Measurements from ENCODE around the gene HAAO. TPM values are rescaled to one million over a fixed set of nuclear protein-coding genes. Genes with fewer than 3 reads are reported as not detected.

Gene HAAO
- total and polyA plus RNA-seq, 2 of the 13 experiments (the other 11 are each of a cell fraction or from before 2014, with no cell fraction given) = 36.1 to 42.7 TPM

DNA sequence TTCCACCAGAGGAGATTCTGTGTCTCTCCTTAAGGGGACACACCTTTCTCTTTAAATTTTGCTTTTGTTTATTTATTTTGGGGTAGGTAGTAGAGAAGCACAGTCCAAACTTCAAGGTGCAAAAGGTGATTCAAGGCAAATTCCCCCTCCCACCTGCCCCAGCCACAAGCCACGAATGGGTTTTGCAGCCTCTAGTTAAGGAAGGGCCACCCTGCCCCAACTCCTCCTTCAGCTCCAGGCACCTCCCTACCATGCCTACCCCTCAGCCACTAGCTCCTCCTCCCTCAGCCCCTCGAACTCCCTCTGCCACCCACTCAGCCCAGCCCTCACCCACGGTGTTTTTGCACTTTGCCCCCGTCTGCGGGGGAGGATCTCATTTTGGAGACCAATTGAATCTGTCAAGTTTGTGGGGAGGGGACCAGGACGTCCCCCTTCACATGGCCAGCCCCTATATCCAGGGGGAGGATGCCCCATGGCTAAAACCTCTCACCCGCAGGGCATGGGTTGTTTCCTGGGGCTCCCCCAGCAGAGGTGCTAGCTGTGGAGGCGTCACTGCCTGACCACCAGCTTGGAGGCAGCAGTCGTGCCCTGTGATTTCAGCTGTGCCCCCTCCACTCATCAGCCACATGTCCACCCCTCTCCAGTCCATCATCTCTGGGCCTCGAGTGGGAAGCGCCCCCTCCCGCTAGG, 4.5 kb downstream of the HAAO start (continued):
- TF ChIP-seq, protein P1, sequence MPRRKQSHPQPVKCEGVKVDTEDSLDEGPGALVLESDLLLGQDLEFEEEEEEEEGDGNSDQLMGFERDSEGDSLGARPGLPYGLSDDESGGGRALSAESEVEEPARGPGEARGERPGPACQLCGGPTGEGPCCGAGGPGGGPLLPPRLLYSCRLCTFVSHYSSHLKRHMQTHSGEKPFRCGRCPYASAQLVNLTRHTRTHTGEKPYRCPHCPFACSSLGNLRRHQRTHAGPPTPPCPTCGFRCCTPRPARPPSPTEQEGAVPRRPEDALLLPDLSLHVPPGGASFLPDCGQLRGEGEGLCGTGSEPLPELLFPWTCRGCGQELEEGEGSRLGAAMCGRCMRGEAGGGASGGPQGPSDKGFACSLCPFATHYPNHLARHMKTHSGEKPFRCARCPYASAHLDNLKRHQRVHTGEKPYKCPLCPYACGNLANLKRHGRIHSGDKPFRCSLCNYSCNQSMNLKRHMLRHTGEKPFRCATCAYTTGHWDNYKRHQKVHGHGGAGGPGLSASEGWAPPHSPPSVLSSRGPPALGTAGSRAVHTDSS (CRISPR knock-in tag; conservative IDR thresholded peaks at IDR 0.05) = no peak
- TF ChIP-seq RAD21 (CRISPR knock-in tag; IDR thresholded peaks at IDR 0.05) (no peak), MAFF (IDR thresholded peaks at IDR 0.05; ENCODE audit: low read depth, low read length) (no peak), ZNF337 (CRISPR knock-in tag; IDR thresholded peaks at IDR 0.05; ENCODE audit: borderline replicate concordance, low read depth) (no peak), SETDB1 (CRISPR knock-in tag; IDR thresholded peaks at IDR 0.05; ENCODE audit: borderline replicate concordance) (no peak), ZNF3 (CRISPR knock-in tag; IDR thresholded peaks at IDR 0.05) (no peak), ZNF598 (CRISPR knock-in tag; IDR thresholded peaks at IDR 0.05; ENCODE audit: borderline replicate concordance) (no peak), ZNF629 (CRISPR knock-in tag; conservative IDR thresholded peaks at IDR 0.05) (no peak), STAT5B (CRISPR knock-in tag; IDR thresholded peaks at IDR 0.05) (no peak), ZNF768 (CRISPR knock-in tag; IDR thresholded peaks at IDR 0.05) (no peak), NFRKB (IDR thresholded peaks at IDR 0.05) (no peak), ZFP41 (CRISPR knock-in tag; IDR thresholded peaks at IDR 0.05; ENCODE audit: borderline replicate concordance) (no peak), HES4 (CRISPR knock-in tag; IDR thresholded peaks at IDR 0.05; ENCODE audit: borderline replicate concordance) (0 out of 2 replicates have a peak, but pooled peaks have one; percentile 16), PITX1 (CRISPR knock-in tag; IDR thresholded peaks at IDR 0.05) (no peak), ETV6 (CRISPR knock-in tag; conservative IDR thresholded peaks at IDR 0.05) (no peak)
- TF ChIP-seq, protein P2, sequence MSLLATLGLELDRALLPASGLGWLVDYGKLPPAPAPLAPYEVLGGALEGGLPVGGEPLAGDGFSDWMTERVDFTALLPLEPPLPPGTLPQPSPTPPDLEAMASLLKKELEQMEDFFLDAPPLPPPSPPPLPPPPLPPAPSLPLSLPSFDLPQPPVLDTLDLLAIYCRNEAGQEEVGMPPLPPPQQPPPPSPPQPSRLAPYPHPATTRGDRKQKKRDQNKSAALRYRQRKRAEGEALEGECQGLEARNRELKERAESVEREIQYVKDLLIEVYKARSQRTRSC (CRISPR knock-in tag; IDR thresholded peaks at IDR 0.05; ENCODE audit: low read depth) = no peak
- TF ChIP-seq, protein P3, sequence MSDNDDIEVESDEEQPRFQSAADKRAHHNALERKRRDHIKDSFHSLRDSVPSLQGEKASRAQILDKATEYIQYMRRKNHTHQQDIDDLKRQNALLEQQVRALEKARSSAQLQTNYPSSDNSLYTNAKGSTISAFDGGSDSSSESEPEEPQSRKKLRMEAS (IDR thresholded peaks at IDR 0.05) = no peak
- TF ChIP-seq, protein P4, sequence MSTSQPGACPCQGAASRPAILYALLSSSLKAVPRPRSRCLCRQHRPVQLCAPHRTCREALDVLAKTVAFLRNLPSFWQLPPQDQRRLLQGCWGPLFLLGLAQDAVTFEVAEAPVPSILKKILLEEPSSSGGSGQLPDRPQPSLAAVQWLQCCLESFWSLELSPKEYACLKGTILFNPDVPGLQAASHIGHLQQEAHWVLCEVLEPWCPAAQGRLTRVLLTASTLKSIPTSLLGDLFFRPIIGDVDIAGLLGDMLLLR (CRISPR knock-in tag; IDR thresholded peaks at IDR 0.05) = no peak
- TF ChIP-seq, protein P5, sequence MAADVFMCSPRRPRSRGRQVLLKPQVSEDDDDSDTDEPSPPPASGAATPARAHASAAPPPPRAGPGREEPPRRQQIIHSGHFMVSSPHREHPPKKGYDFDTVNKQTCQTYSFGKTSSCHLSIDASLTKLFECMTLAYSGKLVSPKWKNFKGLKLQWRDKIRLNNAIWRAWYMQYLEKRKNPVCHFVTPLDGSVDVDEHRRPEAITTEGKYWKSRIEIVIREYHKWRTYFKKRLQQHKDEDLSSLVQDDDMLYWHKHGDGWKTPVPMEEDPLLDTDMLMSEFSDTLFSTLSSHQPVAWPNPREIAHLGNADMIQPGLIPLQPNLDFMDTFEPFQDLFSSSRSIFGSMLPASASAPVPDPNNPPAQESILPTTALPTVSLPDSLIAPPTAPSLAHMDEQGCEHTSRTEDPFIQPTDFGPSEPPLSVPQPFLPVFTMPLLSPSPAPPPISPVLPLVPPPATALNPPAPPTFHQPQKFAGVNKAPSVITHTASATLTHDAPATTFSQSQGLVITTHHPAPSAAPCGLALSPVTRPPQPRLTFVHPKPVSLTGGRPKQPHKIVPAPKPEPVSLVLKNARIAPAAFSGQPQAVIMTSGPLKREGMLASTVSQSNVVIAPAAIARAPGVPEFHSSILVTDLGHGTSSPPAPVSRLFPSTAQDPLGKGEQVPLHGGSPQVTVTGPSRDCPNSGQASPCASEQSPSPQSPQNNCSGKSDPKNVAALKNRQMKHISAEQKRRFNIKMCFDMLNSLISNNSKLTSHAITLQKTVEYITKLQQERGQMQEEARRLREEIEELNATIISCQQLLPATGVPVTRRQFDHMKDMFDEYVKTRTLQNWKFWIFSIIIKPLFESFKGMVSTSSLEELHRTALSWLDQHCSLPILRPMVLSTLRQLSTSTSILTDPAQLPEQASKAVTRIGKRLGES (CRISPR knock-in tag; IDR thresholded peaks at IDR 0.05; ENCODE audit: borderline replicate concordance) = no peak
- TF ChIP-seq, protein P6, sequence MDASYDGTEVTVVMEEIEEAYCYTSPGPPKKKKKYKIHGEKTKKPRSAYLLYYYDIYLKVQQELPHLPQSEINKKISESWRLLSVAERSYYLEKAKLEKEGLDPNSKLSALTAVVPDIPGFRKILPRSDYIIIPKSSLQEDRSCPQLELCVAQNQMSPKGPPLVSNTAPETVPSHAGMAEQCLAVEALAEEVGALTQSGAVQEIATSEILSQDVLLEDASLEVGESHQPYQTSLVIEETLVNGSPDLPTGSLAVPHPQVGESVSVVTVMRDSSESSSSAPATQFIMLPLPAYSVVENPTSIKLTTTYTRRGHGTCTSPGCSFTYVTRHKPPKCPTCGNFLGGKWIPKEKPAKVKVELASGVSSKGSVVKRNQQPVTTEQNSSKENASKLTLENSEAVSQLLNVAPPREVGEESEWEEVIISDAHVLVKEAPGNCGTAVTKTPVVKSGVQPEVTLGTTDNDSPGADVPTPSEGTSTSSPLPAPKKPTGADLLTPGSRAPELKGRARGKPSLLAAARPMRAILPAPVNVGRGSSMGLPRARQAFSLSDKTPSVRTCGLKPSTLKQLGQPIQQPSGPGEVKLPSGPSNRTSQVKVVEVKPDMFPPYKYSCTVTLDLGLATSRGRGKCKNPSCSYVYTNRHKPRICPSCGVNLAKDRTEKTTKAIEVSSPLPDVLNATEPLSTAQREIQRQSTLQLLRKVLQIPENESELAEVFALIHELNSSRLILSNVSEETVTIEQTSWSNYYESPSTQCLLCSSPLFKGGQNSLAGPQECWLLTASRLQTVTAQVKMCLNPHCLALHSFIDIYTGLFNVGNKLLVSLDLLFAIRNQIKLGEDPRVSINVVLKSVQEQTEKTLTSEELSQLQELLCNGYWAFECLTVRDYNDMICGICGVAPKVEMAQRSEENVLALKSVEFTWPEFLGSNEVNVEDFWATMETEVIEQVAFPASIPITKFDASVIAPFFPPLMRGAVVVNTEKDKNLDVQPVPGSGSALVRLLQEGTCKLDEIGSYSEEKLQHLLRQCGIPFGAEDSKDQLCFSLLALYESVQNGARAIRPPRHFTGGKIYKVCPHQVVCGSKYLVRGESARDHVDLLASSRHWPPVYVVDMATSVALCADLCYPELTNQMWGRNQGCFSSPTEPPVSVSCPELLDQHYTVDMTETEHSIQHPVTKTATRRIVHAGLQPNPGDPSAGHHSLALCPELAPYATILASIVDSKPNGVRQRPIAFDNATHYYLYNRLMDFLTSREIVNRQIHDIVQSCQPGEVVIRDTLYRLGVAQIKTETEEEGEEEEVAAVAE (CRISPR knock-in tag; IDR thresholded peaks at IDR 0.05; ENCODE audit: borderline replicate concordance) = no peak
